GM12875 (cell line): Measurements from ENCODE around the gene METTL22.

Source experiments
- H3K4me3 ChIP-seq: one replicate; pipeline ENCODE4 v1.5.1; 2011; ENCODE audit warnings: low read depth, low read length, control low read depth
- TF ChIP-seq, protein P1 (sequence below): IDR thresholded peaks from 2 replicates; pipeline ENCODE4 v1.5.1; 2011; ENCODE audit warnings: low read depth, mild to moderate bottlenecking, control low read depth, inconsistent platforms, low read length, moderate library complexity, borderline replicate concordance; ENCODE audit not compliant: insufficient read depth

METTL22 gene

DNA sequence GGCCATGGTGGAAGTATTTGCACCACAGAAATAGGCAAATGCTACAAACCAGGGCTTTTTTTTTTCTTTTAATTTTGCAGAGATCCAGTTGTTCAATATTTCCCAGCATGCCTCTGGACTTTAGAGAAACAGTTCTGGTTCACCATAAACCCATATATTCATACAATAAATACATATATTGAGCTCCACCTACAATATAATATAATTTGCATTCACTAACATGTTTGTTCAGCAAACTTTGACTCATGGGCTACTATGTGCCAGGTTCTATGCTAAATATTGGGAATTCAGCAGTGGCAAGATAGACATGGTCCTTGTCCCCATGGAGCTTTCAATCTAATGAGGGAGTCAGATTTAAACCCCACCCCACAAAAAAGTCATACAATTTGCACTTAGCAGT lies 34.4 kb upstream of the METTL22 start:
- TF ChIP-seq, protein P1, sequence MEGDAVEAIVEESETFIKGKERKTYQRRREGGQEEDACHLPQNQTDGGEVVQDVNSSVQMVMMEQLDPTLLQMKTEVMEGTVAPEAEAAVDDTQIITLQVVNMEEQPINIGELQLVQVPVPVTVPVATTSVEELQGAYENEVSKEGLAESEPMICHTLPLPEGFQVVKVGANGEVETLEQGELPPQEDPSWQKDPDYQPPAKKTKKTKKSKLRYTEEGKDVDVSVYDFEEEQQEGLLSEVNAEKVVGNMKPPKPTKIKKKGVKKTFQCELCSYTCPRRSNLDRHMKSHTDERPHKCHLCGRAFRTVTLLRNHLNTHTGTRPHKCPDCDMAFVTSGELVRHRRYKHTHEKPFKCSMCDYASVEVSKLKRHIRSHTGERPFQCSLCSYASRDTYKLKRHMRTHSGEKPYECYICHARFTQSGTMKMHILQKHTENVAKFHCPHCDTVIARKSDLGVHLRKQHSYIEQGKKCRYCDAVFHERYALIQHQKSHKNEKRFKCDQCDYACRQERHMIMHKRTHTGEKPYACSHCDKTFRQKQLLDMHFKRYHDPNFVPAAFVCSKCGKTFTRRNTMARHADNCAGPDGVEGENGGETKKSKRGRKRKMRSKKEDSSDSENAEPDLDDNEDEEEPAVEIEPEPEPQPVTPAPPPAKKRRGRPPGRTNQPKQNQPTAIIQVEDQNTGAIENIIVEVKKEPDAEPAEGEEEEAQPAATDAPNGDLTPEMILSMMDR, result no peak
- no peak overlapping the region for H3K4me3 ChIP-seq

GRCh38 chr16:8588682-8589056 lies 32.8 kb upstream of the METTL22 start:
- TF ChIP-seq, protein P1, result no peak
- H3K4me3 ChIP-seq, result no peak overlapping the region

- TF ChIP-seq, protein P1, result no peak
Observed at GRCh38 chr16:8589057-8589899, 32.2 kb upstream of the METTL22 start.

GRCh38 chr16:8589900-8590688 lies 31.4 kb upstream of the METTL22 start, which contains the start of gene TMEM114:
Gene TMEM114, minus strand, starts transcription at chr16:8590511. Its CDS starts 673 bp downstream, at chr16:8589838.
- TF ChIP-seq, protein P1, result no peak
- H3K4me3 ChIP-seq, result no peak within 1 kb of the TSS

More at GRCh38 chr16:8589057-8589899, 32.2 kb upstream of the METTL22 start:
- H3K4me3 ChIP-seq, result no peak overlapping the region

DNA sequence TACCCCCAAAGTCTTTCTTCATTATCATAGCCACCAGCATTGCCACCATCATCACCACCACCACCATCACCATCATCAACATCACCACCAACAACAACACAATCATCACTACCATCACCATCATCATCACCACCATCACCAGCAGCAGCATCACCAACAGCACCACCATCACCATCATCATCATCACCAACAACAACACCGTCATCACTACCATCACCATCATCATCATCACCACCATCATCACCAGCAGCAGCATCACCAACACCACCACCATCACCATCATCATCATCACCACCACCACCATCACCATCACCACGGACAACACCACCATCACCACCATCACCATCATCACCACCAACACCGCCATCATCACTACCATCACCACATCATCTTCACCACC lies 30.7 kb upstream of the METTL22 start:
- H3K4me3 ChIP-seq, result no peak overlapping the region
- TF ChIP-seq, protein P1, result no peak

- H3K4me3 ChIP-seq, result no peak overlapping the region
- TF ChIP-seq, protein P1, result no peak
Observed at GRCh38 chr16:8591451-8591850, 30.0 kb upstream of the METTL22 start.
